Left lobe of liver (tissue), 2 donors: ENCODE results near the gene TARBP1. TPM values are rescaled to one million over a fixed set of nuclear protein-coding genes. Genes with fewer than 3 reads are reported as not detected.

Experiments
- ATAC-seq: fragments of 200-7000 bp; cut with Tn5 transposase; one replicate; pipeline ENCODE4 v1.9.1; 2020; ENCODE audit warnings: mild to moderate bottlenecking, moderate library complexity
- DNase-seq: peaks from one replicate; pipeline ENCODE4 v3.0.0-alpha.2; 2020; ENCODE audit warnings: low spot score
- total RNA-seq: library from RNA; stranded (reverse); gene quantifications from one replicate; pipeline ENCODE4 v1.2.1, GENCODE V29; 2021
- donor health status: DM: no; HTN: no; CAD: no; lungs with moderate emphysema.
- donor health status: DM: no; HTN: yes; CAD: no.

Gene TARBP1
- total RNA-seq, 1 donor from 2014 or later = 7.8 TPM

DNA sequence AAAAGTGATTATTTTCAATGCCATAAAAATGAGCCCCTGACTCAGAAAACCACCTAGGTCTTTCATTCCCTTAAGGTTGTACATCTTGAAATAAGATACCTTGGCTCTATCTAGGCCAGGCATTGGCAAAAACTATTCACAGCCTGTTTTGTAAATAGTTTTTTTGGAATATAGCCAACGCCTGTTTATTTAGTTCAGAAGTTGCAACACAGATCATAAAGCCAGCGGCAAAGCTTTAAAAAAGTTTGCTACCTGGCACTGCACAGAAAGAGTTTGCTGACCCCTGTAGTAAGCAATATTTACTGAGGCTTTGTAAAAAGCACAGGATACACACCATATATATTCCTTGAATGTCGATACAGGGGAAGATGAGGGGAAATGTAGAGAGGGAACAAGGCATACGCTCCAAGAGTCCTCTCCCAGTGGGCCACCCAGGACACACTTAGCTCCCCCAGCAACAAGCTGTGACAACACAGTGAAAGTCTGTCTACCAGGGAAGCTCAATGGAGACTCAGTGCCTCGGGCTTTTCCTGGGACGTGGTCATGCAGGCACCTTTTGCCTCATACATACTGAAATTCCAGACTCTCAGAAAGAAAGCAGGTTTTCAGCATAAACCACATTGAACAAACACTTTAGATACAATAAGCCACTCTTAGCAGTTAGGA lies 20.5 kb downstream of the TARBP1 start:
- peak; percentile 93 for ATAC-seq

DNA sequence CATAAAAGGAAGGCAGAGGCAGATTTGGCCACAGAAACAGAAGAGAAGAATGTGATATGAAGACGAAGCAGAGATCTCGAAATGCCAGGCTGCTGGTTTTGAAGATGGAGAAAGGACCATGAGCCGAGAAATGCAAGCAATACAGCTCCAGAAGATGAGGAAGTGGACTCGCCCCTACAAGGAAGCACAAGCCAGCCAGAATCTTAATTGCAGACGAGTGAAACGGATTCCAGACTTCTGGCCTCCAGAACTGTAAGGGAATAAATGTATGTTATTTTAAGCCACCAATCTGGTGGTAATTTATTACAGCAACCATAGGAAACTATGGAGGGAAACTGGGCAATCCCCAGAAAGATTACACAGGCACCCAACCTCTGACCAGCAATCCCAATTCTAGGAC lies 24.1 kb downstream of the TARBP1 start:
- DNase-seq (no peak), ATAC-seq (no peak)

More for the DNA sequence above, 20.5 kb downstream of the TARBP1 start:
- no peak for DNase-seq

DNA sequence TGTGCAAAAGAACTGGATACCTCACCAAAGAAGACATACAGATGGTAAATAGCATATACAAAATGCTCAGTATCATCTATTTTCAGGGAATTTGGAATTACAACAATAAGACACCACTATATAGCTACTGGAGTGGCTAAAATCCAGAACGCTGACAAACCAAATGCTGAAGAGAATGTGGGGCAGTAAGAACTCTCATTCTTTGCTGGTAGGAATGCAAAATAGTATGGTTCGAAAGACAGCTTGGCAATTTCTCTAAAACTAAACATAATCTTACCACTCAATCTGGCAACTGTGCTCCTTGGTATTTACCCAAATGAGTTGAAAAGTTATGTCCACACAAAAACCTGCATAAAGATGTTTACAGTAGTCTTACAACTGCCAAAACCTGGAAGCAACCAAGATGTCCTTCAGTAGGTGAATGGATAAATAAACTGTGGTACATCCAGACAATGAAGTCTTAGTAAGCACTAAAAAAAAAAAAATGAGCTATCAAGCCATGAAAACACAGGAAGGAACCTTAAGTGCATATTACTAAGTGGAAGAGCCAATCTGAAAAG lies 26.5 kb downstream of the TARBP1 start:
- DNase-seq (no peak), ATAC-seq (peak; percentile 21)

DNA sequence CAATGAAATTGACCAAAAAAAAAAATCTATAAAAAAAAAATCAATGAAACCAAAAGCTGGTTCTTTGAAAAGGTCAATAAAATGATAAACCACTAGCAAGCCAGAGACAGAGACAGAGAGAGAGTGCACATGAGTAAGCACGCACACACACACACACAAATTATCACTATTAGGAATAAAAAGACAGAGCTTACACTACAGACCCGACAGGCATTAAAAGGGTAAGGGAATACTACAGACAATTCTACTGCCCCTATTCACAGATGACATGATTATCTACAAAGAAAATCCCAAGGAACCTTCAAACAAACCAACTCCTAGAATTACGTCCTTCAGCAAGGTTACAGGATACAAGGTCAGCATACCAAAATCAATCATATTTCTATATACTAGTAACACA lies 38.6 kb downstream of the TARBP1 start:
- no peak for DNase-seq
- ATAC-seq = no peak

DNA sequence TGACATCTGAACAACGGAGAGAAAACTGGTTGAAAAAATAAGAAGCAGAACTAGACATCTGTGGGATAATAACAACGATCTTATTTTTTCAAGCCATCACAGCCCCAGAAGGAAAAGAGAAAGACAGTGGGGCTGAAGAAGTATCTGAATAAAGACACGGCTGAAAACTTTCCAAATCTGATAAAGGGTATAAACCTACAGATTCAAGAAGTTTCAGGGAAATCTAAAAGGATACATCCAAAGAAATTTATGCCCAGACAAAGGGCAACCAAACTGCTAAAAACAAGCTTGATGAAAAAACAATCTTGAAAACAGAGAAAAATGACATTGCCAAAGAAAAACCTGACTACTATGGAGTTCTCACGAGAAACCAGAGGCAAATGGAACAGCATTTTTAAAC lies 40.4 kb downstream of the TARBP1 start:
- DNase-seq (no peak), ATAC-seq (no peak)

DNA sequence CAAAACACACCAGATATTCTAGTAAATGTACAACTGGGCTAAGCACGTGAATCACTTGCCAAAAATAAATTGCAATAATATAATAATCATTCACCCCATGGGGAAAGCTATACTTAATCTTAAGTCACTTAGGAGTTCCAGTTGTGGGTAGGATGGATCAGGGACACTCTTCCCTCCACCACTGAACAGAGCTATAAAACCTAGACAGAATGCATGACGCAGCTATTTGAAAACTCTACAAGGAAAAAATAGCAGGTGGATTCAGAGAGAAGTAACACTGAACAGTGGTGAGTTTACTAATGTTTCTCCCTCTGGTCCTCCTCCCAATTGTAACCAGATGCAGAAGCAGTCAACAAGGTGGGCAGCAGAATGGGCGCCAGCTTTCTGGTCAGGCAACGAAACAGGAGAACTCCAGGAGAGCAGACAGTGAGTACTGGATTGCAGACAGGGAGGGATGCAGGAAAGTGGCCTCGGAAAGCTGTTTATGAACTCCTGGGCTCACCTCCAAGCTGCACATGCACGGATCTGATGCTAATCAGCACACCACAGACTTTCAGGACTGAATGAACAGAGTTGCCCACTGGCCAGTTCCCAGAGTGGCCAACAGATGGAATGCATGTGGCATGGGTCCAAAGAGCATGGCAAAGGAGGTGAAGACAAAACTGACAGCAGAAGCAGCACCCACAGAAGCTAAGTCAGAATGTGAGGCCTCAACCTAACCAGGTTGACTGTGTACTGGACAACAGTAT lies 41.4 kb downstream of the TARBP1 start:
- DNase-seq = no peak
- ATAC-seq = peak; percentile 31

DNA sequence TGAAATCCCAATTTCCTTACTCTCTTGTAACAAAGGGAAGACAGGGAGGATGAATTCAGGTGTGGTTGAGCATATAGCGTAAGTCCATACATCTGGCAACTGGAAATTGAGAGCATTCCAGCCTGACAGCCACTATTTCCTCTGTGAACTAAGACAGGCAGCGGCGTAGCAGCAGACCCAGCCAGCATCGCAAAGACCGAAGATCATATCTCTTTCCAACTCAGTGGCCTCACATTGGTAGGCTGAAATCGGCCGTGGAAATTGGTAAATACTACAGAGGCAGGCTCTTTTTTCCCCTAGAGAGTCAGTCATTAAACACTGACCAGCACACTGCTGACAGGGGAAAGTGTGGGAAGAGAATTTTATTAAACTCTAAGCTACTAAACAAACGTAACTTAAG lies 43.4 kb downstream of the TARBP1 start:
- no peak for ATAC-seq
- no peak for DNase-seq

GRCh38 chr1:234434706-234435105 lies 44.3 kb downstream of the TARBP1 start:
- no peak for ATAC-seq
- no peak for DNase-seq

DNA sequence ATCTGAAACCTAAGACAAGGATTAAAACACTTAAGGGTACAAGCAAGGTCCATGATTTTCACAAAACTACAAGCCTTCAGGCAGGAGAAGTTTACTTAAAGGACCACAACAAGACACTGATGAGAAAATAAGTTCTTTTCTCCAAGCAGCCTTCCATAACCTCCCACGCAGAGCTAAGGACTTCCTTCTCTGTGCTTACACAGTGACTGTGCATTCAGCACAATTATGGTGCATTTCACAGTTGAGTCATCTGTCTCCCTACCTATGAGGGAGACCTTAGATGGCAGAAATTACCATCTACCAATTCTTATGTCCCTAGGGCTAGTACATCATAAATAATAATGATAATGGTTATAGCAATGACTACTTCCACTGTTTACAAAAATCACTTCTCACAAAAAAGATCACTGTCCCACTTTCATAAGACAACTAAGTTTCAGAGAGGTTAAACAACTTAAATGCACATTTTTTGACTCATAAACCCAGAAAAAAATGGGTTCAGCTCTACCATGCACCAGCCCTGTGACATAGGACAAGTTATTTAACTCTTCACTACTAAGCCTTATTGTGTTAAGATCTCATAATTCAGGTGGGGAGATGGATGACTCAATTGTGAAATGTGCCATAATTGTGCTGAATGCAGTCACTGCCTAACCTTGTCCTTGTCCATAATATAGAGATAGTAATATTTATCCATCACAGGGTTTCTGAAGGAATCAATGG lies 45.3 kb downstream of the TARBP1 start:
- ATAC-seq = no peak
- no peak for DNase-seq

DNA sequence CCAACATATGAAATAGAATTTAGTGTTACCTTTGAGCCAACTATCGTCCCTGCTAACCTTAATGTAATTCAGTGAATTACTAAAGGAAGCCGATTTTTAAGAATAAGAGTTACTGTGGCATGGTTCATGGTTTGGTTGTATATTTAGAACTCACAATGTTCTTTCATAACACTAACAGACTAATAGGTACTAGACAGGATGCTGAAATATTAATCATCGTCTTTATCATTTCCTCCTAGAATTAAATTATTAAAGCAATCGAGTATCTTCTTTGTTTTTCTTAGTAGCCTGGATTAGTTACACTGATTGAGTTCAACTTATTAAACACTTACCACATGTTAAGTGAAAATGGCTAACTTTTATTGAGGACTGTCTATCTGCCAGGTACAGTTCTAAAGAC lies 47.7 kb downstream of the TARBP1 start:
- DNase-seq (no peak), ATAC-seq (no peak)

DNA sequence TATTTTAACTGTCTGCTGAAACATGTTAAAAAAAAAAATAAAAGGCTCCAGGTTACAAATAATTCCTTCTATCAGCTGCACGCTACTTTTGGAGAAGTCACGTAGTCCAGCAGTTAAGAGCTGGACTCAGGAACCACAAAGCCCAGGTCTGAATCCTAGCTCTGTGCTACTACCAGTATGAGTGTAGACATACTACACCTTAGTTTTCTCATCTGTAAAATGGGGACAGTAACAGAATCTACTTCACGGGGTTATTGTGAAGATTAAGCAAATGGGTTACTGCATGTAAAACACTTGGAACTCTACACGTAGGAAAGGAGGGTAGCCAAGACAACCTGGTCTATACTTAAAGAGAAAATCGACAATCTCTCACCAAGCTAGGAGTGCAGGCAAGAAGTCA lies 48.3 kb downstream of the TARBP1 start:
- DNase-seq (no peak), ATAC-seq (no peak)

DNA sequence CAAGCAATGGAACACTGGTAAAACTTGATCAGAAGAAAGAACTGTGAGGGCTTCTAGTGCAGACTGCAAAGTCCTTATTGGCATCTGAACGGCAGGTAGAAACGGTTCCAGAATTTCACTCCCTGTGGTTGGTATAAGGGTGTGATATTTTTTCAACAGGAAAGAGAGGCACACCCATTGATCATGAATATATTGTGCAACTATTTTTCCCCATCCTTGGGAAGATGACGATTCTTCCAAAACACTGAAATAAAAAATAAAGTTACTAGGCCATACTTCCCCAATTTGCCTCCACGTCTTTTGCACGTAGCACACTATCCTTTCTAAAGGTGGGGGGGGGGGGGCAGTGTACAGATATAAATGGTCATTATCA lies 49.6 kb downstream of the TARBP1 start:
- no peak for ATAC-seq
- no peak for DNase-seq

DNA sequence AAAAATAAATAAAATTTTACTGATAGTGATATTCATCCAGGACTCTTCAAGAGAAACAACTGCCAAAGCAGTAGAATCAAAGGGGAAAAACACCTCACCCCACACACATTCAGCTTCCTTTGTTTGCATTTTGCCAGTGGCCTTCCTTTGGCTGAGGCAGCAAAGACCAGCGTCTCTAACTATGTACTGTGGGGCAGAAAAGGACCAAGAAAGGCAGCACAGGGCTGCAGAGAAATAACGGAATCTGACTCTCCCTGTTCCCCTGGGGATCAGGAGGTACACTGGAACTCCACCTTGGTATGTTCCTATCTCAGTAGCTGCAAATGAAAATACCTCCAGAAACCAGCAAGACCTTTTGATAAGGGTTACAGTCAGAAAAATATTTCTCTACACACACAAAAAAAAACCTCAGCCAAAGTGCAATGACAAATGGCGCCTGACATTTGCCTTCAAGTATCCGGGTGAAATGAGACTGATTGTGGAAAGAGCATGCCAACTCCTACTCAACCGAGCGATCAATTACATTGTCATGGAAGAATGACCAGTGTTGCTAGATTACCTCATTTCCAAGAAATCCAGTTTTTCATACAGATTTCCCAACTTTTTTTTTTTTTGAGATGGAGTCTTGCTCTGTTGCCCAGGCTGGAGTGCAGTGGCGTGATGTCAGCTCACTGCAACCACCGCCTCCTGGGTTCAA lies 50.9 kb downstream of the TARBP1 start:
- ATAC-seq = no peak
- DNase-seq = no peak

- DNase-seq (no peak), ATAC-seq (no peak)
These were observed 65.0 kb downstream of the TARBP1 start for GRCh38 chr1:234413990-234414389.

DNA sequence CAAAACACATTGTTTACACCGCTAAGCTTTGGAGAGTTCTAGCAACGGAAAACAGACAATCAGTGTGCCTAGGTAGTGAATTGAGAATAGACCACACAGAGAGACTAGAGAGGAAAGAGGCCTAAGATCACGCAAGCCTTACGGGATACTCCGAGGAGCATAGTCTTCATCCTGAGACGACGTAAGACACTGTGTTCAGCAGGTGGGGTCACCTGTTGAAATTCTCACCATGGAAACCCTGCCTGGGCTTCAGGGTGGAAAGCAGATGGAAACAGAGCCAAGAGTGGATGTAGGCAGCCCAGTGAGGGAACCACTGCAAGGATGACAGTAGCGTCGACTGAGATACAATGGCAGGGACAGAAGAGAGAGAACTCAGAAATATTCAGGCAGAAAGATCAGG lies 65.5 kb downstream of the TARBP1 start:
- DNase-seq (no peak), ATAC-seq (no peak)

DNA sequence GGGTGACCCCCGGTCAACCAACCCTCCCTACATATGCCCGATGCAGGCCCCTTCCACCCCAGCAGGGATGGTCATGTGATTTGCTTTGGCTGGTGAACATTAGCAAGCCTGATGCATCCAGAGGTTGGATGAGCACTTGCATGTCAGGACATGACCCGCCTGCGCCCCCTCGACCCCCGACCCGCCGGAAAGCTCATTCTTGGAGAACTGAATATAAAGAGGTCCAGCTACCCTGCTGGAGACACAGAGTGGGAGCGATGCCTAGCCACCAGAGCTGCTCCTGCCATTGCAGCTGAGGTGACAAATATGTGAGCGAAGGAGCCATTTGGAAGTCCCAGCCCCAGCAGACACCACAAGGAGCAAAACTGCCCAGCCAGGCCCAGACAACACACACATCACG lies 66.1 kb downstream of the TARBP1 start:
- no peak for DNase-seq
- ATAC-seq = no peak

GRCh38 chr1:234409328-234409727 lies 69.7 kb downstream of the TARBP1 start:
- DNase-seq = no peak
- ATAC-seq = no peak

DNA sequence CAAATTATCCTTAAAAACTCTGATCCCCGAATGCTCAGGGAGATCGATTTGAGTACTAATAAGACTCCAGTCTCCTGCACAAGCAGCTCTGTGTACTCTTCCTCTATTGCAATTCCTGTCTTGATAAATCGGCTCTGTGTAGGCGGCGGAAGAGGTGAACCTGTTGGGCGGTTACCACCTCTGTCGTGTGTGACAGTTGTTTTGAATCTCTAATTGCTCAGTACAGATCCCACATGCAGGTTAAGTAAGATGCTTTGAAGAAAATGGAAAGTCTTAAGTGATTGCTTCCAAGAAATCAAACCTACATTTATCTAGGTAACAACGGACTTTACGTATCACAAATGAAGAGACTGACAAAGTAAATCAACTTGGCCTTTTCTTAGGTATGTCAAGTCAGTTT lies 70.2 kb downstream of the TARBP1 start:
- DNase-seq (no peak), ATAC-seq (no peak)

DNA sequence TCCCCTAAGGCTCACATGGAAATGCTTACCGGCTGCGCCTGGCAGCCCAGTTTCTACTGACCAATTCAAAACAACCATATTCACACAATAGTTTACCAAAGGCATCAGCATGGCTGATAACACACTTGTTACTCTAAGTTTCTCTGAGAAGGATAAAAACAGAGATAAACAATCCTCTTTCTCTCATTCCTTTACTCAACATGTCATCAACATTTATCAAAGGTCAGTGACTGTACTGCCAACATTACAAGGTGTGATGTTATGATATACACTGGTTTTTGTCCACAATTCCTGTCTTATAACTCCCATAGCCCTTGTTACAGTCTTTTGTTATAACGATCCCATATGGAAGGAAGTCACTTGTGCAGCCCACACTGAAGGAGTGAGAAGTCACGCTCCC lies 72.1 kb downstream of the TARBP1 start:
- ATAC-seq (no peak), DNase-seq (no peak)

GRCh38 chr1:234405676-234406075 lies 73.3 kb downstream of the TARBP1 start:
- DNase-seq (no peak), ATAC-seq (no peak)

DNA sequence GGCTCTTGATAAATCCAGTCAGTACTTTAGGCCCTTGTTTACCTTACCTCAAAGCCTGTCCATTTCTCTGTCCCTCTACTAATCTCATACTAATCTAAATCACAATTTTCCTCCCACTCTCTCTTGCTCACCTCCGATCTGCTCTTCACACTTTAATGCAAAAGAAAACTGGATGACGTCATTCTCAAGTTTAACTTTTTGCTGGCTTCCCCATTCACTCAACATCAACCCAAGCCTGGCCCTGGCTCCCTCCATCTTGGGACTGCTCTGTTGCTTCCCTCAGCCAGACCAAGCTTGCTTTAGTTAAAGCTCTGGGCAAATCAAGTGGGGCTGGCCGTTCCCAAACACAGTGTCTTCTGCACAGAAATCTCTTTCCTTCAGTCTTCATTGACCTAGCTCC lies 76.0 kb downstream of the TARBP1 start:
- DNase-seq = no peak
- no peak for ATAC-seq
